ENCODE data around the gene GCKR. TPM values are rescaled to one million over a fixed set of nuclear protein-coding genes. Genes with fewer than 3 reads are reported as not detected.

The GCKR gene
- total RNA-seq, 5 donors from 2014 or later (not counting 1 experiment from before 2014, with no cell fraction given): 0.23 to 0.28 TPM; not detected in 3

GRCh38 chr2:27471961-27472360 is 24.7 kb upstream of the GCKR start:
- WGBS (ENCODE audit: insufficient coverage): 92% methylated on average over 1 of the region's 5 CpGs
- Histone ChIP-seq H3K36me3 (ENCODE audit: control insufficient read depth in 2 of 2, extremely low read depth in 1 of 2, insufficient read depth in 1 of 2, low read length in 1 of 2) (peaks cover 0 to 11% of the 10 kb centered on the region in 2 donors), H3K27ac (ENCODE audit: low read length) (no peak overlapping the region), H3K27me3 (replicated peaks in 1 of 2; ENCODE audit: control insufficient read depth in 2 of 2, extremely low read depth in 1 of 2, insufficient read depth in 2 of 2, low read length in 1 of 2) (no peaks in the 10 kb centered on the region), H3K4me3 (ENCODE audit: control insufficient read depth in 1 of 2, extremely low read depth in 1 of 2, low read length in 1 of 2) (no peak overlapping the region), H3K9me3 (no peaks in the 10 kb centered on the region), H3K4me1 (ENCODE audit: control insufficient read depth in 1 of 2, extremely low read depth in 1 of 2, insufficient read depth in 2 of 2, low read length in 2 of 2) (no peaks in the 10 kb centered on the region)
- ChIA-PET CTCF (no interaction called here), POLR2A (interaction anchor here in 1 of 2 donors (0.6 kb wide), 1 partner anchor 8 kb away, joined by 3 read pairs; no protein-coding TSS in a partner anchor)
- Mint-ChIP-seq H3K27me3 (no peaks in the 10 kb centered on the region), H3K4me3 (no peak overlapping the region), H3K27ac (no peak overlapping the region), H3K36me3 (peaks cover 25% of the 10 kb centered on the region), H3K4me1 (no peaks in the 10 kb centered on the region), H3K9me3 (no peaks in the 10 kb centered on the region)
- DNase-seq (no peak), ATAC-seq (replicated peaks in 1 of 4) (no peak)

GRCh38 chr2:27485496-27485895 is 11.1 kb upstream of the GCKR start:
- ATAC-seq (replicated peaks in 1 of 4) (no peak), DNase-seq (no peak)
- peaks cover 23% of the 10 kb centered on the region for H3K36me3 Mint-ChIP-seq
- ChIA-PET POLR2A (no interaction called here), CTCF (interaction anchor here in 1 of 2 donors (0.6 kb wide), 1 partner anchor 193 kb away, joined by 3 read pairs; no protein-coding TSS in a partner anchor)
- no peak overlapping the region for H3K4me3 Mint-ChIP-seq
- H3K27ac ChIP-seq (ENCODE audit: low read length): no peak overlapping the region
- no peaks in the 10 kb centered on the region for H3K9me3 Mint-ChIP-seq
- no peaks in the 10 kb centered on the region for H3K27me3 Mint-ChIP-seq
- peaks cover 9 to 16% of the 10 kb centered on the region in 2 experiments for H3K4me1 ChIP-seq (ENCODE audit: control insufficient read depth in 1 of 2, extremely low read depth in 1 of 2, insufficient read depth in 2 of 2, low read length in 2 of 2)
- no peaks in the 10 kb centered on the region for H3K27me3 ChIP-seq (replicated peaks in 1 of 2; ENCODE audit: control insufficient read depth in 2 of 2, extremely low read depth in 1 of 2, insufficient read depth in 2 of 2, low read length in 1 of 2)
- peaks cover 9 to 18% (median 17%) of the 10 kb centered on the region in 3 donors for H3K4me1 Mint-ChIP-seq
- no peak overlapping the region for H3K27ac Mint-ChIP-seq
- WGBS (ENCODE audit: insufficient coverage): 50% methylated on average over 1 of the region's 3 CpGs
- H3K9me3 ChIP-seq: no peaks in the 10 kb centered on the region
- no peak overlapping the region for H3K4me3 ChIP-seq (ENCODE audit: control insufficient read depth in 1 of 2, extremely low read depth in 1 of 2, low read length in 1 of 2)
- H3K36me3 ChIP-seq (ENCODE audit: control insufficient read depth in 2 of 2, extremely low read depth in 1 of 2, insufficient read depth in 1 of 2, low read length in 1 of 2): peaks cover 0 to 18% of the 10 kb centered on the region in 2 donors

GRCh38 chr2:27489118-27489497 is 7.5 kb upstream of the GCKR start:
- peaks cover 9 to 17% of the 10 kb centered on the region in 2 experiments for H3K4me1 ChIP-seq (ENCODE audit: control insufficient read depth in 1 of 2, extremely low read depth in 1 of 2, insufficient read depth in 2 of 2, low read length in 2 of 2)
- CTCF ChIA-PET: no interaction called here
- no peaks in the 10 kb centered on the region for H3K9me3 ChIP-seq
- H3K4me3 ChIP-seq (ENCODE audit: control insufficient read depth in 1 of 2, extremely low read depth in 1 of 2, low read length in 1 of 2): peak overlapping the region; percentile 48 to 55
- POLR2A ChIA-PET: no interaction called here
- Mint-ChIP-seq H3K4me3 (peak overlapping the region; percentile 70 to 83 (median 77)), H3K36me3 (peaks cover 10% of the 10 kb centered on the region), H3K27me3 (peaks cover 4 to 12% of the 10 kb centered on the region in 2 donors), H3K27ac (peak overlapping the region; percentile 82 to 90), H3K9me3 (no peaks in the 10 kb centered on the region), H3K4me1 (peaks cover 9 to 19% (median 18%) of the 10 kb centered on the region in 3 donors)
- H3K27me3 ChIP-seq (replicated peaks in 1 of 2; ENCODE audit: control insufficient read depth in 2 of 2, extremely low read depth in 1 of 2, insufficient read depth in 2 of 2, low read length in 1 of 2): peaks cover 0 to 9% of the 10 kb centered on the region in 2 experiments
- DNase-seq: peak in 8 of 35 experiments; percentile 5 to 38 (median 14)
- no peak for ATAC-seq (replicated peaks in 1 of 4)
- peak overlapping the region; percentile 81 for H3K27ac ChIP-seq (ENCODE audit: low read length)
- WGBS (ENCODE audit: insufficient coverage): 14% methylated on average over 2 of the region's 11 CpGs
- H3K36me3 ChIP-seq (ENCODE audit: control insufficient read depth in 2 of 2, extremely low read depth in 1 of 2, insufficient read depth in 1 of 2, low read length in 1 of 2): peaks cover 0 to 6% of the 10 kb centered on the region in 2 donors

GRCh38 chr2:27489498-27490397 is 6.9 kb upstream of the GCKR start, which contains the start of gene IFT172:
TSS of gene IFT172 (minus strand) at chr2:27489743. CDS start at chr2:27489653, 90 bp downstream.
- peak within 1 kb of the TSS; percentile 48 to 55 for H3K4me3 ChIP-seq (ENCODE audit: control insufficient read depth in 1 of 2, extremely low read depth in 1 of 2, low read length in 1 of 2)
- POLR2A ChIA-PET: interaction anchor here in 1 of 2 donors (0.6 kb wide), 1 partner anchor 62 kb away, joined by 3 read pairs; no protein-coding TSS in a partner anchor
- H3K36me3 ChIP-seq (ENCODE audit: control insufficient read depth in 2 of 2, extremely low read depth in 1 of 2, insufficient read depth in 1 of 2, low read length in 1 of 2): peaks cover 0 to 6% of the 10 kb centered on the region in 2 donors
- peak; percentile 91 to 96 (median 94) for ATAC-seq (replicated peaks in 1 of 4)
- H3K36me3 Mint-ChIP-seq: peaks cover 9% of the 10 kb centered on the region
- H3K9me3 Mint-ChIP-seq: no peaks in the 10 kb centered on the region
- CTCF ChIA-PET: no interaction called here
- peaks cover 7 to 17% of the 10 kb centered on the region in 2 donors for H3K27me3 Mint-ChIP-seq
- peaks cover 9 to 21% (median 20%) of the 10 kb centered on the region in 3 donors for H3K4me1 Mint-ChIP-seq
- H3K4me3 Mint-ChIP-seq: peak within 1 kb of the TSS; percentile 70 to 83 (median 77)
- H3K9me3 ChIP-seq: no peaks in the 10 kb centered on the region
- H3K27ac ChIP-seq (ENCODE audit: low read length): peak within 1 kb of the TSS; percentile 81
- peaks cover 9 to 23% of the 10 kb centered on the region in 2 experiments for H3K4me1 ChIP-seq (ENCODE audit: control insufficient read depth in 1 of 2, extremely low read depth in 1 of 2, insufficient read depth in 2 of 2, low read length in 2 of 2)
- peak within 1 kb of the TSS; percentile 82 to 90 for H3K27ac Mint-ChIP-seq
- peaks cover 0 to 15% of the 10 kb centered on the region in 2 experiments for H3K27me3 ChIP-seq (replicated peaks in 1 of 2; ENCODE audit: control insufficient read depth in 2 of 2, extremely low read depth in 1 of 2, insufficient read depth in 2 of 2, low read length in 1 of 2)
- 0% methylated on average over 33 of the region's 43 CpGs for WGBS (ENCODE audit: insufficient coverage)
- peak; percentile 96 to 100 (median 100) for DNase-seq

- POLR2A ChIA-PET: no interaction called here
- H3K36me3 ChIP-seq (ENCODE audit: control insufficient read depth in 2 of 2, extremely low read depth in 1 of 2, insufficient read depth in 1 of 2, low read length in 1 of 2): no peaks in the 10 kb centered on the region
- Mint-ChIP-seq H3K36me3 (no peaks in the 10 kb centered on the region), H3K27me3 (peaks cover 31 to 41% of the 10 kb centered on the region in 2 donors), H3K9me3 (no peaks in the 10 kb centered on the region), H3K4me1 (peaks cover 17 to 29% (median 27%) of the 10 kb centered on the region in 3 donors), H3K4me3 (no peak overlapping the region), H3K27ac (no peak overlapping the region)
- peaks cover 4 to 31% of the 10 kb centered on the region in 2 experiments for H3K27me3 ChIP-seq (replicated peaks in 1 of 2; ENCODE audit: control insufficient read depth in 2 of 2, extremely low read depth in 1 of 2, insufficient read depth in 2 of 2, low read length in 1 of 2)
- peaks cover 9 to 27% of the 10 kb centered on the region in 2 experiments for H3K4me1 ChIP-seq (ENCODE audit: control insufficient read depth in 1 of 2, extremely low read depth in 1 of 2, insufficient read depth in 2 of 2, low read length in 2 of 2)
- DNase-seq (no peak), ATAC-seq (replicated peaks in 1 of 4) (no peak)
- no peak overlapping the region for H3K4me3 ChIP-seq (ENCODE audit: control insufficient read depth in 1 of 2, extremely low read depth in 1 of 2, low read length in 1 of 2)
- H3K9me3 ChIP-seq: no peaks in the 10 kb centered on the region
- 100% methylated on average over 1 of the region's 4 CpGs for WGBS (ENCODE audit: insufficient coverage)
- no peak overlapping the region for H3K27ac ChIP-seq (ENCODE audit: low read length)
- CTCF ChIA-PET: no interaction called here
Observed at GRCh38 chr2:27492557-27492956, 4.1 kb upstream of the GCKR start.

GRCh38 chr2:27493948-27494283 is 2.7 kb upstream of the GCKR start:
- DNase-seq (peak in 1 of 35 experiments; percentile 6), ATAC-seq (replicated peaks in 1 of 4) (no peak)
- H3K9me3 Mint-ChIP-seq: no peaks in the 10 kb centered on the region
- H3K4me1 ChIP-seq (ENCODE audit: control insufficient read depth in 1 of 2, extremely low read depth in 1 of 2, insufficient read depth in 2 of 2, low read length in 2 of 2): peaks cover 8 to 24% of the 10 kb centered on the region in 2 experiments
- H3K4me1 Mint-ChIP-seq: peaks cover 17 to 26% (median 23%) of the 10 kb centered on the region in 3 donors
- H3K27ac ChIP-seq (ENCODE audit: low read length): no peak overlapping the region
- H3K27me3 Mint-ChIP-seq: peaks cover 37 to 50% of the 10 kb centered on the region in 2 donors
- no peak overlapping the region for H3K4me3 ChIP-seq (ENCODE audit: control insufficient read depth in 1 of 2, extremely low read depth in 1 of 2, low read length in 1 of 2)
- H3K36me3 Mint-ChIP-seq: no peaks in the 10 kb centered on the region
- peak overlapping the region; percentile 39 to 67 (median 60) for H3K4me3 Mint-ChIP-seq
- CTCF ChIA-PET: no interaction called here
- peaks cover 4 to 35% of the 10 kb centered on the region in 2 experiments for H3K27me3 ChIP-seq (replicated peaks in 1 of 2; ENCODE audit: control insufficient read depth in 2 of 2, extremely low read depth in 1 of 2, insufficient read depth in 2 of 2, low read length in 1 of 2)
- no peak overlapping the region for H3K27ac Mint-ChIP-seq
- H3K9me3 ChIP-seq: no peaks in the 10 kb centered on the region
- no peaks in the 10 kb centered on the region for H3K36me3 ChIP-seq (ENCODE audit: control insufficient read depth in 2 of 2, extremely low read depth in 1 of 2, insufficient read depth in 1 of 2, low read length in 1 of 2)
- POLR2A ChIA-PET: no interaction called here
- WGBS (ENCODE audit: insufficient coverage): 94% methylated on average over 9 of the region's 13 CpGs
